ENCODE data around the gene COX8C. TPM values are rescaled to one million over a fixed set of nuclear protein-coding genes. Genes with fewer than 3 reads are reported as not detected.

COX8C gene
- total RNA-seq (not detected), polyA plus RNA-seq (not detected)

- no peaks in the 10 kb centered on the region for H3K27me3 ChIP-seq (ENCODE audit: control insufficient read depth in 4 of 4, insufficient read depth in 4 of 4, low read length in 3 of 4)
- no peak for DNase-seq (ENCODE audit: low spot score)
- H3K36me3 ChIP-seq (ENCODE audit: control insufficient read depth in 4 of 4, insufficient read depth in 3 of 4, low read depth in 1 of 4, low read length in 3 of 4) = no peaks in the 10 kb centered on the region
- 97% methylated on average over 60 of the region's 60 CpGs for WGBS
- TF ChIP-seq FOXA2 (IDR thresholded peaks at IDR 0.05) (no peak), REST (IDR thresholded peaks at IDR 0.05) (no peak), RXRA (IDR thresholded peaks at IDR 0.05) (no peak), HNF4G (IDR thresholded peaks at IDR 0.05) (no peak), FOXA1 (IDR thresholded peaks at IDR 0.05) (no peak), SP1 (IDR thresholded peaks at IDR 0.05) (no peak), HNF4A (conservative IDR thresholded peaks at IDR 0.05) (no peak), NR2F2 (IDR thresholded peaks at IDR 0.05) (no peak), TAF1 (conservative IDR thresholded peaks at IDR 0.05) (no peak), EGR1 (IDR thresholded peaks at IDR 0.05; ENCODE audit: low read depth in 2 of 2) (no peak), RAD21 (IDR thresholded peaks at IDR 0.05) (no peak), GABPA (IDR thresholded peaks at IDR 0.05 in 1 of 2, conservative IDR thresholded peaks at IDR 0.05 in 1 of 2) (no peak)
- TF ChIP-seq, protein P1, sequence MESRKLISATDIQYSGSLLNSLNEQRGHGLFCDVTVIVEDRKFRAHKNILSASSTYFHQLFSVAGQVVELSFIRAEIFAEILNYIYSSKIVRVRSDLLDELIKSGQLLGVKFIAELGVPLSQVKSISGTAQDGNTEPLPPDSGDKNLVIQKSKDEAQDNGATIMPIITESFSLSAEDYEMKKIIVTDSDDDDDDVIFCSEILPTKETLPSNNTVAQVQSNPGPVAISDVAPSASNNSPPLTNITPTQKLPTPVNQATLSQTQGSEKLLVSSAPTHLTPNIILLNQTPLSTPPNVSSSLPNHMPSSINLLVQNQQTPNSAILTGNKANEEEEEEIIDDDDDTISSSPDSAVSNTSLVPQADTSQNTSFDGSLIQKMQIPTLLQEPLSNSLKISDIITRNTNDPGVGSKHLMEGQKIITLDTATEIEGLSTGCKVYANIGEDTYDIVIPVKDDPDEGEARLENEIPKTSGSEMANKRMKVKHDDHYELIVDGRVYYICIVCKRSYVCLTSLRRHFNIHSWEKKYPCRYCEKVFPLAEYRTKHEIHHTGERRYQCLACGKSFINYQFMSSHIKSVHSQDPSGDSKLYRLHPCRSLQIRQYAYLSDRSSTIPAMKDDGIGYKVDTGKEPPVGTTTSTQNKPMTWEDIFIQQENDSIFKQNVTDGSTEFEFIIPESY (IDR thresholded peaks at IDR 0.05) = no peak
- TF ChIP-seq, protein P2, sequence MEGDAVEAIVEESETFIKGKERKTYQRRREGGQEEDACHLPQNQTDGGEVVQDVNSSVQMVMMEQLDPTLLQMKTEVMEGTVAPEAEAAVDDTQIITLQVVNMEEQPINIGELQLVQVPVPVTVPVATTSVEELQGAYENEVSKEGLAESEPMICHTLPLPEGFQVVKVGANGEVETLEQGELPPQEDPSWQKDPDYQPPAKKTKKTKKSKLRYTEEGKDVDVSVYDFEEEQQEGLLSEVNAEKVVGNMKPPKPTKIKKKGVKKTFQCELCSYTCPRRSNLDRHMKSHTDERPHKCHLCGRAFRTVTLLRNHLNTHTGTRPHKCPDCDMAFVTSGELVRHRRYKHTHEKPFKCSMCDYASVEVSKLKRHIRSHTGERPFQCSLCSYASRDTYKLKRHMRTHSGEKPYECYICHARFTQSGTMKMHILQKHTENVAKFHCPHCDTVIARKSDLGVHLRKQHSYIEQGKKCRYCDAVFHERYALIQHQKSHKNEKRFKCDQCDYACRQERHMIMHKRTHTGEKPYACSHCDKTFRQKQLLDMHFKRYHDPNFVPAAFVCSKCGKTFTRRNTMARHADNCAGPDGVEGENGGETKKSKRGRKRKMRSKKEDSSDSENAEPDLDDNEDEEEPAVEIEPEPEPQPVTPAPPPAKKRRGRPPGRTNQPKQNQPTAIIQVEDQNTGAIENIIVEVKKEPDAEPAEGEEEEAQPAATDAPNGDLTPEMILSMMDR (IDR thresholded peaks at IDR 0.05; ENCODE audit: low read depth, low read length, missing input control) = no peak
- TF ChIP-seq, protein P3, sequence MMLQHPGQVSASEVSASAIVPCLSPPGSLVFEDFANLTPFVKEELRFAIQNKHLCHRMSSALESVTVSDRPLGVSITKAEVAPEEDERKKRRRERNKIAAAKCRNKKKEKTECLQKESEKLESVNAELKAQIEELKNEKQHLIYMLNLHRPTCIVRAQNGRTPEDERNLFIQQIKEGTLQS (IDR thresholded peaks at IDR 0.05) = no peak
- no peak within 1 kb of the TSS for H3K4me3 ChIP-seq (ENCODE audit: low read depth in 1 of 3, low read length in 3 of 3)
- H3K4me1 ChIP-seq (ENCODE audit: control insufficient read depth in 4 of 4, insufficient read depth in 4 of 4, low read length in 3 of 4) = no peaks in the 10 kb centered on the region
- no peak within 1 kb of the TSS for H3K27ac ChIP-seq (ENCODE audit: low read depth in 1 of 2, low read length in 2 of 2)
- peaks cover 0 to 1% (median 0%) of the 10 kb centered on the region in 4 donors for H3K9me3 ChIP-seq (ENCODE audit: control insufficient read depth in 4 of 4, low read length in 3 of 4)
- H3K9ac ChIP-seq (ENCODE audit: low read depth in 1 of 2, low read length in 2 of 2) = no peak within 1 kb of the TSS
Observed at GRCh38 chr14:93346926-93347721, at the start of gene COX8C. COX8C (plus strand) TSS chr14:93347182; CDS start chr14:93347269, 87 bp downstream.

All from liver (tissue), 9 donors.